NCI-H146 (cell line): ENCODE measurements around the gene PDXP.

Experiments used
- DNase-seq: peaks from one replicate; lab custom pipeline; 2025; lab: John Stamatoyannopoulos, UW

Gene PDXP

DNA sequence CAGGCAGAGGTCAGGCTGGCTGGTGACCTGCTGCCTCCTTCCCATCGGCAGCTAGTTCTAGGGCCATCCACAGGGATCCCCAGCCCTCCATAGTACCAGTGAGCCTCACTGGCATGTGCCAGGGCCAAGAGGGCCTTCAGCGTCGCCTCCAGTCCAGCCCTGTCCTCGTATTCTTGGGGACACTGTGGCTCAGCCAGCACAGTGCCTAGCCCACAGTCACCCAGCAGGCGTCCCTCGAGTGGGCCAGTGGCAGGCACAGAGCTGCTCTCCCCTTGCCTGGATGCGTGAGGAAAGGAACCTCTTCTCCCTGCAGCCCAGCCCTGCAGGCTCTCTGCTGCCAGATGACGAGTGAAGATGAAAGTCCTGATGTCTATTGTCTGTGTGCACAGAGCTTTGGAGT is 29.7 kb upstream of the PDXP start:
- DNase-seq: no peak

DNA sequence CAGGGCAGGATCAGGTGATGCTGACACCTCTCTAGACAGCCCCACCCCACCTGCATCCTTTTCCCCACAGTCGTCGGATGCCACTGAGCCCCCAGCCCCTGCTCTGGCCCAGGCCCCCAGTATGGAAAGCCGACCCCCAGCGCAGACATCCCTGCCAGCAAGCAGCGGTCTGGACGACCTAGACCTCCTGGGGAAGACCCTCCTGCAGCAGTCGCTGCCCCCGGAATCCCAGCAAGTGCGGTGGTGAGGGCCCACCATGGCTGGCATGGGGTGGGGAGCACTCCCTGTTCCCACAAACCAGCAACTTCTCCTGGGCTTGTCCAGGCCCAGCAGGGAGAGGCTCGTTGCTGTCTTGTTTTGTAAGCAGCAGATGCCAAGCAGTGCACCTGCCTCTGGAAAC is 28.6 kb upstream of the PDXP start:
- no peak for DNase-seq

DNA sequence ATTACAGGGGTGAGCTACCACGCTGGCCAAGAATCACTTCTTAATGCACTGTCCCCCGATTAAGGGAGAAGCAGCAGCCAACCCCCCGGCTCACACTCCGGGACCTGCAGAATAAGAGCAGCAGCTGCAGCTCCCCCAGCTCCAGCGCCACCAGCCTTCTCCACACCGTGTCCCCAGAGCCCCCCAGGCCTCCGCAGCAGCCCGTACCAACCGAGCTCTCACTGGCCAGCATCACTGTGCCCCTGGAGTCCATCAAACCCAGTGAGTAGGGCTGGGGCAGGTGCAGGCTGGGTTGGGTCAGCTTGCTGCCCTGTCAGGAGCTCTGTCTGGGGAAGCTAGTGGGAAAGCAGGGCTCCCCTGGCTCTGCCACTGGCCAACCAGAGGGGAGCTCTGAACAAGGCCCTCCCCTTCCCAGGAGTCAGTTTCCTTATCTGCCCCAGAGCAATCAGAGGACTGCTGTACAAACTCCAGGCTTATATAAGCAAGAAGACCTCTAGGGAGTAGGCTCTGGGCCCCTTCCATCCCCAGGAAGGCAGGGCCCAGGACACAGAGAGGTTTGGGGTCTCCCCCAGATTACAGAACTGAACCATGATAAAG is 27.6 kb upstream of the PDXP start:
- DNase-seq: no peak

DNA sequence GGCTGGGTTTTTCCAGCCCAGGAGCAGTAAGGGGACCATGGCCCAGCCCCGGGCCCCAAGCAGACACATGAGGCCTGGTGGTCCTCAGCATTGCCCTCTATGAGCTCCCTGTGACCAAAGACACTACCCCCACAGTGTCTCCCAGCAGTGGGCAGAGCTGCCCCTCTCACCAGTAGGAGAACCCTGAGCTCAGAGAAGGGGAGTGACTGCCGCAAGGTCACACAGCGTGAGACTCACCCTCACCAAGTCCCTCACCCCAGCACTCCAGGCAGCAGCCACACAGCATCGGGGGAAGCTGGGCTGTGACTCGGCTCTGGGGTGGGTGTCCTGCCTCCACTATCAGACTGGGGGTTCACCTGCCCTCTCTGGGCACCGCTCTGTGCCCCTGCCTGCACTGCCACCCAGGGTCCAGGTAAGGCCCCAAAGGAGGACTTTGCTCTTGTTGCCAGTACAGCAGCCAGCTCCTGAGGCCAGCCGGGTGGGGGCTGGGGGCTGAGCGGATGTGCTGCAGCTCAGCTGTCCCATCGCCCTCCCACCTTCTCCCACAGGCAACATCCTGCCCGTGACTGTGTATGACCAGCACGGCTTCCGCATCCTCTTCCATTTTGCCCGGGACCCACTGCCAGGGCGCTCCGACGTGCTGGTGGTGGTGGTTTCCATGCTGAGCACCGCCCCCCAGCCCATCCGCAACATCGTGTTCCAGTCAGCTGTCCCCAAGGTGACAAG is 26.9 kb upstream of the PDXP start:
- DNase-seq: no peak

DNA sequence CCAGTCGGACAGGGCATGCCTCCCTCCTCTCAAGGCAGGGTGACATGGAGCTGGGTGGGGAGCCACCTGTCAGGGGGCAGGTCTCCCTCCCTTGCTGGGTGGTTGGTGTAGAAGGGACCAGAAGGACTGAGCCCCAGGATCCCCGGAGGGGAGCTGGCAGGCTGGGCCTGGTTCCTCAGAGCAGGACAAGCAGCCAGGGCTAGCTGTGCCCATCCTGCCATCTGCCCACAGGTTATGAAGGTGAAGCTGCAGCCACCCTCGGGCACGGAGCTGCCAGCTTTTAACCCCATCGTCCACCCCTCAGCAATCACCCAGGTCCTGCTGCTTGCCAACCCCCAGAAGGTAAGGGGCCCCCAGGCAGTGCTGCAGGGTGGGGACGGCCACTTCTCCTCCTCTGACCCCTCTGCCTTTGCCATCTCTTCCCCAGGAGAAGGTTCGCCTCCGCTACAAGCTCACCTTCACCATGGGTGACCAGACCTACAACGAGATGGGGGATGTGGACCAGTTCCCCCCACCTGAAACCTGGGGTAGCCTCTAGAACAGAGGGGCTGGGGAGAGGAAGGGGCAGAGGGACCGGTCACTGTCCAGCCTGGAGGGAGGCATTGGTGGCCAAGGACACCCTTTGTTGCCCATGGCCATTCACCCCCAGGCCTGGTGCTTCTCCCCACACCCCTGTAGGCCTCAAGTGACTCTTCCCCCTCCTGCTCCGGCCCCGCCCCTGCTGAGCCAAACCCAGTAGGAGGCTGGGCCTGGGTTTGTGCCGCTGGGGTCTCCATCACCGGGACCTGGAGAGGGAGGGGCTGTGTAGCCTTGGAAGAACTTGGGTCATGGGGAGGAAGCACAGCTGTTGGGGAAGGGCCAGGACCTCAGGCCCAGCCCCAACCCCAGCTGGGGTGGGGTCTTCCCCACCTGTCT is 26.1 kb upstream of the PDXP start:
- no peak for DNase-seq

DNA sequence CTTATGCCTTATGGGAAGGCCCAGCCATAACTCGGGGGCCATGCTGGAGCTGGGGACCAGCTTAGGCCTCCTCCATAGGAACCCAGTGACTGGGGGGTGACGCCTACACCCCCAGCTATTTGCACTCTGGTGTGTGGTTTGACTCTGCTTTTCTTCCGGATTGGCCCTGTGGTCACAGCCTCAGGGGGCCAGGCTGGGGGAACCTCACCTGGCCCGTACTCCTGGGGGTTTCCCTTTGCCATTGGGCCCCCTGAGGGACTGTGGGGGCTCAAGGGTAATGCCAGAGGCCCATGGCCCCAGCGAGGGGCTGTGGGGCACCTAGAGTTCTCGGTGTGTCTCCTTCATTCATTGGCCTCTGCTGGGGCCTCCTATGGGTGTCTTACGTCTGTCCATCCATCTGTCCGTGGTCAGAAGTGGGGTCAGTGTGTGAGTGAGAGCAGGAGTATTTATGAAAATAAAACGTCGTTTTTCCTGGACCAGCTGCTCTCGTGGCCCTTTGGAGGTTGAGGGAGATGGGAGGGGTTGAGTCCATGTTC is 25.4 kb upstream of the PDXP start:
- no peak for DNase-seq

DNA sequence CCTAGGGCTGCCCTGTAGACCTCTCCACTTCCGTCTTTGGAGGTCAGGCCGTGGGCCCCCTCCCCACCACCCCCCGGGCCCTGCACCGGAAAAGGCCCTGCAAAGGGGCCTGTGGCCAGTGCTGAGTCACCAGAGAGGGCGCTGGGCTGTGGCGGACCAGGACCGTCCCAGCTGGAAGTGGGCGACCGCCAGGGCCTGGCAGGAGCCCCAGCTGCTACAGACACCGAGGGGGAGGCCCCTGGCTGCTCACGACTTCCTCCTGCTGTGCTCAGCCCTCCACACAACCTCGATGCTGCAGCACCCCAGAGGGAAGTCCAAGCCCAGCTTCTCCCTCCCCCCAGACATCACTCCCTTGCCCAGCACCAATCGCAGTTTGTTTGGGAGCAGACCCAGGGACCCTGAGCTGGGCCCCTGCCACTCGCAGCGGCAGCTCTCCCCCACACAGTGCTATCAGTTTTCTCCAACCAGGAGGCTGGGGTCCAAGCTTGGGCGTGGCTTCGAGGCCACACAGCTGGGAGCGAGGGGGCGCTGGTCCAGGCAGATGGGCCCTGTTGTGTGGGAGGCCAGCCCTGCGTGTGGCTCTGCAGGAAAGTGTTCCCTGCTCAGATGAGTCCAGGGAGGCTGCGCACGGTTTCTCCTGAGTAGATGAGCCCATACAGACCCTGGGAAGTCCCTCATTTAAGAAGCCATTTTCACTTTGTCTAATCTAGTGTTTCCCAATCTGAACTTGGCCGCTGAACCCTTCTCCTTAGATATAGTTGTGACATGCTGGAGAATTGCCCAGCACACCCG is 24.7 kb upstream of the PDXP start:
- no peak for DNase-seq

DNA sequence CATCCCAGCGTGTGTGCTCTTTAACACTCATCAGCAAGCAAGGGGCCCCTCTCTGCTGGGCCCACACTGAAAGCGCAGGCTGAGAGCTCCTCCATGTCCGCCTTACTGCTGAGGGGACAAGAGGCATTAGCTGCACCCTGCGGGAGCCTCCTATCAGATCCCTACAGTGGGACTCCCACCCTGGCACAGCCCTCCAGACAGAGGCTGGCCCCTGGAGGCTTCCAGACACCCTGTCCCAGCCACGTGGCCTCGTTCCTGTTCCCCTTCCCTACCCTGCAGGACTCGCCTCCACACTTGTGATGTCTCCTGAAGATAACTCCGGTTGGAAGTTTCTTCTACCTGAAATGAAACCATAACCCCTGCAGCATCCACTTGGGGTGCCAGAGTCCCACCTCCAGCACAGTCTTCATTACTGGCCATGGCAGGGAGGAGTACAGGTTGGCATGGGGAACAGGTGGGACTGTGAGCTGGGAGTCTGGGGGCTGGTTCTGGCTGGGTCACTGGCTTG is 24.1 kb upstream of the PDXP start:
- no peak for DNase-seq

DNA sequence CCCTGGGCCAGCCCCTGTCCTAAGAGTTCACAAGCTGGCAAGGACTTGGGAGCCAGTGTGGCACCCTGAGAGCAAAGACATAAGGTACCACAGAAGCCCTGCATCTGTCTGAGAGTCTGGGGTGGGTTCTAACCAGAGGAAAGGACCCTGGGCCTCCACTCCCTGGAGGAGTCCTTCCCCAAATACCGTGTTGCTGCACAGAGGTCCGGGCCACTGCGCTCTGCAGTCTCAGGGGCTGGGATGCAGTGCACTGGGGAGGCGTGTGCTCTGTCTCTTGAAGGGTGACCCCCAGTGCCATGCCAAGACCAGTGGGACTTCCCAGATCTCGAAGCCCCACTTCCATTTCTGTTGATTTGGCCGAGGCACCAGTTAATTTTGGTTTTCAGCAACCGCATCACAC is 23.4 kb upstream of the PDXP start:
- DNase-seq: no peak

DNA sequence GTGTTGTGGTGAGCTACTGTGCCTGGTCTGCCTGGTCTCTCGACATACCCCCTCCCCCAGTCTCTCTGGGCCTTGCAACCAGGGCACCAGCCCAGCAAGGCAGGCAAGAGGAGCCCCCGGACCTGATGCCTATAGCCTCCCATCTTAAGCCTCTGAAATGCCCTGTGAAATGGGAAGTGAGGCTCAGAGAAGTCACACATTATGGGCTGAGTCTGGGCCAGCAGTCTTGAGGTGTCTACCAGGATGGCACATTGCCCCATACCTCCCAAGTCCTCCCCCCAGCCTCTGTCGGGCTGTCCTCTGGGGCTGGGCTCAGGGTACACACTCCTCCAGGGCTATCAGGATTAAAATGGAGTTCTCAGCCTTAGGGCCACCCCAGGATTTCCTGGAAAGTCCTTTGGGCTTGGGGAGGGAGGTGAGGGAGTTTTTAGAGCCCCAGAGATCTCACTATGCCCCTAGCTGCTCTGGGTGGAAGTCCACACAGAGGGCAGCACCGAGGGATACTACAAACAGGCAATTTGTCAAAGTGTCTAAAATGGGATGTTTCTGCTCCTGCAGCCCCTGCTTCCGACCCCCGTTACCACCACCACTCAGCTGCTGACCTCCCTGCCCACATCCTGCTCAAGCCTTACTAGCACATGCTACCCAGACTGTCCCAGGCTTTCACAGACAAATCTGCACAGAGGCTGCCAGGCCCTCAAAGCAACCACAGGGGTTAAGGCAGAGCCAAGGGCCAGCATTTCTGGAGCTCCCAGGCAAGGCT is 22.2 kb upstream of the PDXP start:
- no peak for DNase-seq

DNA sequence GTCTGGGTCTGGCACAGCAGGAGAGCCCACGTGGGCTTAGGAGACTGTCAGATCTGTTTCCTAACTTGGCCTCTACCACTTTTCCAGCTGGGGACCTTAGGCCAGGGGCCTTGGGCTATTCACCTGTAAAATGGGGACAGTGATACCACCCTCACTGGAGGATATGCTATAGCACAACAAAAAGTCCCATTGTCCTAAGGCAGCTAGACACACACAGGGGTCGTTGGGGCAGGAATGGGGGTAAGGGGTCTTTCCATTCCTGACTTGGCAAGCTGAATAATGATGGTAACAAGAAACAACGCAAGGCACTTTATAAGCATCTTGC is 21.6 kb upstream of the PDXP start:
- DNase-seq: no peak

DNA sequence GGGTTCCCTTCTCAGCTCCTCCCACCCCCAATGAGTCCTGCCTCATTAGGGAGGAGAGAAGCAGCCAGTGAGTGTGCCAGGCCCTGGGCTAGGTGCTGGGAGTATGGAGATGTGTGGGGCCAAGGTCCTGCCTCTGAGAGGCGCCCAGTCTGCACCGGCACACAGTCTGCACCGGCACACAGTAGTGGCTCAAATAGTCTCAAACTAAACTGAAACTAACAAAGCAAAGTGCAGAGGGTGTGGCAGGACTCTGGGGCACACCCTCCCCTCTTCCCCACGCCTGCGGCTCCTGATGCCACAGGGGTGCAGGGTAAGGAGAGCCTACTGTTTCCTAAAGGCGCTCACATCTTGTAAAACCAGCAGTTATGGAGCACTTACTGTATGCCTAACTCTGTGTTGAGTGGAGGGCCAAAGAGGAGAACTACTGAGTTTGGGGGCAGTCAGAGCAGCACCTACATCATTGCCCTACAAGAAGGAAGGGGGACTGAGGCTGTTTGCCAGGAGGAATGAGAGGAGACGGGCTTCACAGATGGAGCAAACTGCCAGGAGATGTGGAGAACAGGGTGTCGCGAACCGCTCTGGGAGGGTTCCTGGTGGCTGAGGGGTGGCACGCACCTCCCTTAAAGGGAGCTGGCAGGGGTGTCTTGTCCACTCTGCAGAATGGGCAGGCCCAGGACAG is 20.0 kb upstream of the PDXP start:
- DNase-seq: no peak

DNA sequence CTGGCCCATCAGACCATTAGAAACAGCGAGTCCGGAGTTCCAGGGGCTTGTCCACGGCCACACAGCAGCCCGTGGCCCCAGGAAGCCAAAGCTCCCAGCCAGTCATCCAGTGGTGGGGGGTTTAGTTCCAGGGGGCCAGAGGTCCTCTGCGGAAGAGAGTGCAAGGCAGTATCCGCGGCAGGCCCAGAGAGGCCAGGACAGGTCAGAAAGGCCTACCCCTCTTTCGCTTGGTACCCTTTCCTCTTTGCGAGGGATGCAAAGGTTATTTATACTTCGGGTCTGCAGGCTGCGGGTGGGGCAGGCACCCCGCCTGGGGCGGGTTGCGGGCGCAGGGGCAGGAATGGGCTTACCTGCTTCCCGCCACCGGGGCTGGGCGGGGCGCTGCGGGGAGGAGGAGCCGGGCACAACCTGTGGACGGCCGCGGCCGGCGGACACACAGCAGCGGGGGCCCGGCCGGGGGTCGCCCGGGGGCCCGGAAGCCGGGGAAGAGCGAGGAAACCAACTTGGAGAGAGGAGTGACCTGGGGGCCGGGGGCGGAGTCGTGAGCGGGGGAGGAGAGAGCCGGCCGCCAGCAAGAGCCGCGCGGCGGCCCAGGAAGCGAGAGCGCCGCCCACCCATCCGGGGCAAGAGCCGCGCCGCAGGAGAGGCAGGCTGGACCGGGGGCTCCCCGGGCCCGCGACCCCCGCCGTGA is 19.3 kb upstream of the PDXP start, which contains the start of gene SH3BP1:
SH3BP1 (plus strand) TSS at position 600 of the 691 bp plus-strand sequence. CDS start 119 bp downstream, outside the sequence.
- peak; percentile 58 for DNase-seq

DNA sequence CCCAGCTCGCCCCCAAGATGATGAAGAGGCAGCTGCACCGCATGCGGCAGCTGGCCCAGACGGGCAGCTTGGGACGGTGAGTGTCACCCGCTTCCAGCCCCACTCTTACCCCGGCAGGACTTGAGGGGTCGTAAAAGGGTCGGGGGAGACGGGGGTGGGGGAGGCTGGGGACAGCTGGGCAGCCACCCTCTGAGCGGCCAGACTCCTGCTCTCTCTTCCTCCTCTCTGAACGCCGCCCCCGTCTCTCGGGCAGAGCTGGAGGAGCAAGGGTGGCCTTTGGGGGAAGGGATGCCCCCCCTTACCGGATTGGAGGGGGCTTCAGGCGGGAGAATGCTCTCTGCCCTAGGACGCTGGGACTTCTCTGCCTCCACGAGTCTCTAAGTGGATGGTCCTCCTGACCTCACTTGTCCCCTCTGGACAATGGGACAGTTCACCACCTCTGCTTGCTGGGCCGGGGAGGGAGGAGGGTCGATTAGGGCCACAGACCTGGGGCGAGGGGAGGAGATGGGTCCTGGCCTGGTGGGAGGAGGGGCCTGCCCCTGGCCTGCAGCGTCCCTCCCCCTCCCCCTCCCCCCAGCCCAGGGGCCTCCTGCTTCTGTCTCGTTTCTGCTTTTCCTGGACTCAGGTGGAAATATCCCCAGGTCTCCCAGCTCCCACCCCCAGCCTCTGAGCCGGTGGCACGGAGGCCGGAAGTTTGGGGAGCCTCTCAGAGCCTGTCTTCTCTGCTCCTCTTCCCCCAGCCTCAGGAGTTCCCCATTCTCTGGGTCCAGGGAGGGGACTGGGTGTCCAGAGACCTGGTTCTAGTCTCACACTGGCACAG is 18.5 kb upstream of the PDXP start:
- DNase-seq: peak; percentile 5

DNA sequence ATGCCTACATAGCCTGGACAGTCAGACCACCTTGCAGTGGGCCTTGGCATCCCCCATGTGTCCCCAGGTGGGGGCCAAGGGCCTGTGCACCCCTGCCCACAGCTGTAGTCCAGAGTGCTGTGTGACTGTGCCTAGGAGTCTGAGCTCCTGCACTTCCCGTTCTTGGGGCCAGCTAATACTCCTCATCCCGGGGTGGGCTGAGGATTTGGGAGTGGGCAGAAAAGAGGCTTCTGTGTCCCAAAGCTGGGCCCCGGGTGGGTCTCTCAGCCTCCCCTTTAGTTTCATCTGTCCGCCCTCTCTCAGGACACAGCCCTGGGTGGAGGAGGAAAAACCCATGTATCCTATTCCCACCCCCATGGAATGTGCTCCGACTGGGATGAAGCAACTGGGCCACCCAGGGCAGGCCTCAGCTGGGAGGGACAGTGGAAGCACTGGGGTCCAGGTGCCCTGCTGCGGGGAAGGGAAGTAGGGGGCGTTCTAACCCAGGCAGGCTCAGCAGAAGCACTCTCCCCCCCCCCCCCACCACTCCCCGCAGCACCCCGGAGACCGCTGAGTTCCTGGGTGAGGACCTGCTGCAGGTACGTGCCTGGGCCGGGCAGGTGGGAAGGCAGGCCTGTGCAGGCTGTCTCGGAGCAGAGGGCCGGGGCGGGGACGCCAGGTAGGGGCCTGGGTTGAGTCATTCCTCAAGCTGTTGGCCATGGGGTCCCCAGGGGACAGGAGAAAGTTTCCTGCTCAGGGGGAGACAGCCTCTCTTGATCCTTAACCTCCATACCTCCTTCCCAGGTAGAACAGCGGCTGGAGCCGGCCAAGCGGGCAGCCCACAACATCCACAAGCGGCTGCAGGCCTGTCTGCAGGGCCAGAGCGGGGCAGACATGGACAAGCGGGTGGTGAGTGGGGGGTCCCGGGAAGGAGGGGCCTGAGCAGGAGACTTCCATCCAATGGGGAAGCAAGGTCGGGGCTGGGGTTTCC is 17.6 kb upstream of the PDXP start:
- no peak for DNase-seq

DNA sequence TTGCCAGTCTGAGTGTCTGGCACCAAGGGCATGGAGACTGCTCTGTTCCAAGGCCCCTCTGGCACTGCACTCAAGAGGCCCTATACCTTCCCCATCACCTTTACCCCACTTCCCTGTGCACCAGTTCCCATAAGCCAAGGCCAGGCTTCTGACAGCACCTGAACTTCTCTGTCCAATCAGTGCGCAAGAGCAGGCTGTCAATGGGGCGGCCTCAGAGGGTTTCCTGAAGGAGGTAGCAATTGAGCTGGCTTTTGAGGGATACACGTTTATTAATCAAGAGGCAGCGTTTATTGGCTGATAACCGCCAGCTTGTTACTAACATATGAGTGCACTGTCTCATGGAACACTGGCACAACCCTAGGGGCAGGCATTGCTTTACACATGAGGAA is 17.0 kb upstream of the PDXP start:
- no peak for DNase-seq

DNA sequence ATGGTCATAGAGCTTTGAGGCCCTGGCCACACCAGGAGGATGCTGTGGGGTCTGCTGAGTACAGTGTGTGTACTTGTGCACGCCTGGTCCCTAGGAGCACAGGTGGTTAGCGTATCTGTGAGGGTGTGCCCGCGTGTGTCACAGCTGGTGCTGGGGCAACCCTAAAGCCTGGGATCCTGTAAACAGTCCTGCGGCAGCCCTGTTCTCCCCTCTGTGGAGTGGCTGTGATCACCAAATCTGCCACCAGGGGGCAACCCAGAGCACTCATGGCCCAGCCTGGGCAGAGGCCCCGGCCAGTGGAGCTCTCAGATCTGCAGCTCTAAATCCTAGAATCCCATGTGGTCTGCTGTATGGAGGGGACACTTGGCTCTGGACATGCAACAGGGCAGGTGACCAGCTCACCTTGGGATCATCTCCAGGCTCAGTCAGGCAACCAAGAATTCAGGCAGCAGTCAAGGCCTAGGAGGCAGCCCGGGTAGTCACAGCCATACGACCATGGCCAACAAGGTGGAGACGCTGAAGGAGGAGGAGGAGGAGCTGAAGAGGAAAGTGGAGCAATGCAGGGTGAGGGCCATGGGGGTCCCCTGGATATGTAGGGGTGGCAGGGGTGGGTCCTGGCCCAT is 15.2 kb upstream of the PDXP start:
- DNase-seq: peak; percentile 32
